ENCODE measurements around the gene TYSND1.
"Not testable (repeated sequence)": the region's sequence is repeated elsewhere in the genome, so short reads cannot be mapped to it uniquely, and the experiment has no call there.

Gene TYSND1

GRCh38 chr10:70183304-70183703 is 36.8 kb upstream of the TYSND1 start:
- Histone ChIP-seq H3K4me3 (ENCODE audit: low read depth in 1 of 2, low read length in 2 of 2) (no peak overlapping the region), H3K4me1 (ENCODE audit: control insufficient read depth in 1 of 2, insufficient read depth in 2 of 2, low read length in 2 of 2) (peaks cover 4 to 5% of the 10 kb centered on the region in 2 donors), H3K9ac (ENCODE audit: low read depth in 1 of 2, low read length in 2 of 2) (no peak overlapping the region), H3K9me3 (ENCODE audit: control insufficient read depth in 1 of 2, low read length in 2 of 2) (peaks cover 0 to 2% of the 10 kb centered on the region in 2 donors), H3K36me3 (ENCODE audit: control insufficient read depth in 1 of 2, insufficient read depth in 2 of 2, low read length in 2 of 2) (no peaks in the 10 kb centered on the region), H3K27ac (ENCODE audit: low read depth, low read length) (no peak overlapping the region), H3K27me3 (ENCODE audit: control insufficient read depth in 1 of 2, insufficient read depth in 2 of 2, low read length in 2 of 2) (no peaks in the 10 kb centered on the region)

GRCh38 chr10:70179209-70179608 is 32.7 kb upstream of the TYSND1 start:
- not testable (repeated sequence) for H3K9me3 ChIP-seq (ENCODE audit: control insufficient read depth in 1 of 2, low read length in 2 of 2); H3K36me3 ChIP-seq (ENCODE audit: control insufficient read depth in 1 of 2, insufficient read depth in 2 of 2, low read length in 2 of 2); H3K9ac ChIP-seq (ENCODE audit: low read depth in 1 of 2, low read length in 2 of 2); H3K4me1 ChIP-seq (ENCODE audit: control insufficient read depth in 1 of 2, insufficient read depth in 2 of 2, low read length in 2 of 2); H3K27me3 ChIP-seq (ENCODE audit: control insufficient read depth in 1 of 2, insufficient read depth in 2 of 2, low read length in 2 of 2); H3K4me3 ChIP-seq (ENCODE audit: low read depth in 1 of 2, low read length in 2 of 2); H3K27ac ChIP-seq (ENCODE audit: low read depth, low read length)

GRCh38 chr10:70178139-70178725 is 31.7 kb upstream of the TYSND1 start:
- H3K27ac ChIP-seq (ENCODE audit: low read depth, low read length): no peak overlapping the region

GRCh38 chr10:70176441-70176840 is 29.9 kb upstream of the TYSND1 start:
- no peak overlapping the region for H3K27ac ChIP-seq (ENCODE audit: low read depth, low read length)
- H3K27me3 ChIP-seq (ENCODE audit: control insufficient read depth in 1 of 2, insufficient read depth in 2 of 2, low read length in 2 of 2): no peaks in the 10 kb centered on the region
- H3K4me1 ChIP-seq (ENCODE audit: control insufficient read depth in 1 of 2, insufficient read depth in 2 of 2, low read length in 2 of 2): peaks cover 7 to 10% of the 10 kb centered on the region in 2 donors
- no peak overlapping the region for H3K4me3 ChIP-seq (ENCODE audit: low read depth in 1 of 2, low read length in 2 of 2)
- H3K9ac ChIP-seq (ENCODE audit: low read depth in 1 of 2, low read length in 2 of 2): no peak overlapping the region
- no peaks in the 10 kb centered on the region for H3K36me3 ChIP-seq (ENCODE audit: control insufficient read depth in 1 of 2, insufficient read depth in 2 of 2, low read length in 2 of 2)
- peaks cover 0 to 2% of the 10 kb centered on the region in 2 donors for H3K9me3 ChIP-seq (ENCODE audit: control insufficient read depth in 1 of 2, low read length in 2 of 2)

More at GRCh38 chr10:70178139-70178725, 31.7 kb upstream of the TYSND1 start:
- peaks cover 0 to 2% of the 10 kb centered on the region in 2 donors for H3K9me3 ChIP-seq (ENCODE audit: control insufficient read depth in 1 of 2, low read length in 2 of 2)
- no peak overlapping the region for H3K4me3 ChIP-seq (ENCODE audit: low read depth in 1 of 2, low read length in 2 of 2)
- H3K9ac ChIP-seq (ENCODE audit: low read depth in 1 of 2, low read length in 2 of 2): no peak overlapping the region
- H3K36me3 ChIP-seq (ENCODE audit: control insufficient read depth in 1 of 2, insufficient read depth in 2 of 2, low read length in 2 of 2): no peaks in the 10 kb centered on the region
- peaks cover 7 to 10% of the 10 kb centered on the region in 2 donors for H3K4me1 ChIP-seq (ENCODE audit: control insufficient read depth in 1 of 2, insufficient read depth in 2 of 2, low read length in 2 of 2)
- no peaks in the 10 kb centered on the region for H3K27me3 ChIP-seq (ENCODE audit: control insufficient read depth in 1 of 2, insufficient read depth in 2 of 2, low read length in 2 of 2)

DNA sequence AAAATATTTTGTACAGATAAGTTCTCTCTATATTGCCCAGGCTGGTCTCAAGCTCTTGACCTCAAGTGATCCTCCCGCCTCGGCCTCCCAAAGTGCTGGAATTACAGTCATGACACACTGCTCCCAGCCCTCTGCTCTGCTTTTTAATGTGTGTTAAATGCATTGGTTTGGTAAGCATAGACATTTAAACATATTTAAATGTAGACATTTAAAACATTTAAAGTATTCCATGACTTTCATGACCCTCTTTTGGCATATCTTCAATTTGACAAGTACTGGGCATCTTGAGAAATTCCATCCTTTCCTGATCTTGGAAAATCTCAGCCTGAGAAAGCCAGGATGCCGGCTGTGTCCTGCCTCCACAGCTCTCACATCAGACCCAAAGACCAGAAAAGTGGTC is 29.0 kb upstream of the TYSND1 start:
- no peak overlapping the region for H3K4me3 ChIP-seq (ENCODE audit: low read depth in 1 of 2, low read length in 2 of 2)
- H3K4me1 ChIP-seq (ENCODE audit: control insufficient read depth in 1 of 2, insufficient read depth in 2 of 2, low read length in 2 of 2): peaks cover 7 to 10% of the 10 kb centered on the region in 2 donors
- H3K27ac ChIP-seq (ENCODE audit: low read depth, low read length): no peak overlapping the region
- H3K9me3 ChIP-seq (ENCODE audit: control insufficient read depth in 1 of 2, low read length in 2 of 2): peaks cover 0 to 2% of the 10 kb centered on the region in 2 donors
- H3K36me3 ChIP-seq (ENCODE audit: control insufficient read depth in 1 of 2, insufficient read depth in 2 of 2, low read length in 2 of 2): no peaks in the 10 kb centered on the region
- H3K9ac ChIP-seq (ENCODE audit: low read depth in 1 of 2, low read length in 2 of 2): no peak overlapping the region
- no peaks in the 10 kb centered on the region for H3K27me3 ChIP-seq (ENCODE audit: control insufficient read depth in 1 of 2, insufficient read depth in 2 of 2, low read length in 2 of 2)

DNA sequence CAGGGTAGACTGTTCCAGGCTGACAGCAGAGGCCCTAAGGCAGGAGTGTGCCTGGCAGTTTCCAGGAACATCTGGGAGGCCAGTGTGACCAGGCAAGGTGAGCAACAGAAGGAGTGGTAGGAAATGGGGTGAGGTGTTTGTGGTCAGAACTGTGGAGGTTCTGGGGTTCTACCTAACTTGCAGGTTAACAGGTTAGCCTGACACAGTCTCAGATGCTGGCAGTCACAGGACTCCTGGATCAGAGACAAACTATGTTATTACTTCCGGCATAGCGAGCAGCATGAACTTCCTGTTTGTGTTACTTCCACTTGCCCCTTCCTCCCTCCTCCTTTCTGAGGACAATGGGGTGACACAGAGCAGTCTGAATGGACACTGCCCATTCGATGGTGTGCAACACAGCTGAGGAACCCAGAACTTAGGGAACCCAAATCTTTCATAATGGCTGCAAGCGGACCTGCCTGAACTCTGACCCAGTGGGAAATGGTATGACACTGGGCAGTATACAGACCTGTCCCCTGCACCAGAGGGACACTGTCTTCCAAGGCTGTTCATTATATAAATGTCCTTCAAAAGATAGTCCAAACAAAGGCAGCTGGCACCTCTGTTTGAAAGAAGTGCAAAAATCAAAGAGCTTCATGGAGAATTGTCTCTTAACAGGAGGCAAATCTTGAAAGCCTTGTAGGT is 27.7 kb upstream of the TYSND1 start:
- H3K9ac ChIP-seq (ENCODE audit: low read depth in 1 of 2, low read length in 2 of 2): peak overlapping the region in 1 of 2 donors; percentile 26
- peak overlapping the region in 1 of 2 donors; percentile 6 for H3K4me3 ChIP-seq (ENCODE audit: low read depth in 1 of 2, low read length in 2 of 2)
- peaks cover 13 to 14% of the 10 kb centered on the region in 2 donors for H3K4me1 ChIP-seq (ENCODE audit: control insufficient read depth in 1 of 2, insufficient read depth in 2 of 2, low read length in 2 of 2)
- no peaks in the 10 kb centered on the region for H3K36me3 ChIP-seq (ENCODE audit: control insufficient read depth in 1 of 2, insufficient read depth in 2 of 2, low read length in 2 of 2)
- H3K27me3 ChIP-seq (ENCODE audit: control insufficient read depth in 1 of 2, insufficient read depth in 2 of 2, low read length in 2 of 2): no peaks in the 10 kb centered on the region
- no peaks in the 10 kb centered on the region for H3K9me3 ChIP-seq (ENCODE audit: control insufficient read depth in 1 of 2, low read length in 2 of 2)
- peak overlapping the region; percentile 30 for H3K27ac ChIP-seq (ENCODE audit: low read depth, low read length)

DNA sequence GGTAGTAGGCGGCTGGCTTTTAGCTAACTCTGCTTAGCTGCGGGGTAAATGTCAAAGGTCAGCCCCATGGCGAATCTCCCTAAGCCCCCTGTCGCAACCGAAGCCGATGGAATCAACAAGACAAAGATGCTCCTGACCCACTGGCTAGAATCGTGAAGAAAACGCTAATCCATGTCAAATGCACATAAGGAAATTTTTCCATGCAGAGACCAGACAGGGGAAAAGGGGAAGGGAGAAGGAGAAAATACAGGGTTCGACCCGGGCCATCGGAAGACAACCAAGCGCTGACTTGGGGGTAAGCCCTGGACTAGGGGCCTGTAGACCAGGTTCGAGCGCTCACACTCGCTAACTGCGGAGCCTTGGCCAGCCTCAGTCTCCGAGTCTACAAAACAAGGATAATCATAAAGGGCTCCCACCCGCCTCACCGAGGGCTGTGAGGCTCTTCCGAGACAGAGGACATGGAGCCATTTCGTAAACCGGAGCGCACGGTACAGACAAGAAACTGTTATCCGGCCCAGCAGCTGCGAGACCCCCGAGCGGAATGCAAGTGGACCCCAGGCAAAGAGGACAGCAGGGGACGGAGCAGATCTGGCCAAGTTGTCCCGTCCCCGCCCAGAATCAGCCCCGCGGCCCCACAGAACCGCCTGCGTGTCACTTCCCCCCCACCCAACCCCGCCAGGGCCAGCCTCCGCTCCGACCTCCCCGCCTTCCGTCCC is 23.3 kb upstream of the TYSND1 start:
- H3K27me3 ChIP-seq (ENCODE audit: control insufficient read depth in 1 of 2, insufficient read depth in 2 of 2, low read length in 2 of 2): no peaks in the 10 kb centered on the region
- H3K9ac ChIP-seq (ENCODE audit: low read depth in 1 of 2, low read length in 2 of 2): peak overlapping the region; percentile 92 to 98
- H3K4me1 ChIP-seq (ENCODE audit: control insufficient read depth in 1 of 2, insufficient read depth in 2 of 2, low read length in 2 of 2): peaks cover 20 to 34% of the 10 kb centered on the region in 2 donors
- H3K27ac ChIP-seq (ENCODE audit: low read depth, low read length): peak overlapping the region; percentile 77
- peak overlapping the region; percentile 93 for H3K4me3 ChIP-seq (ENCODE audit: low read depth in 1 of 2, low read length in 2 of 2)
- H3K36me3 ChIP-seq (ENCODE audit: control insufficient read depth in 1 of 2, insufficient read depth in 2 of 2, low read length in 2 of 2): peaks cover 5 to 11% of the 10 kb centered on the region in 2 donors
- no peaks in the 10 kb centered on the region for H3K9me3 ChIP-seq (ENCODE audit: control insufficient read depth in 1 of 2, low read length in 2 of 2)

GRCh38 chr10:70169011-70169410 is 22.5 kb upstream of the TYSND1 start:
- peaks cover 21 to 33% of the 10 kb centered on the region in 2 donors for H3K4me1 ChIP-seq (ENCODE audit: control insufficient read depth in 1 of 2, insufficient read depth in 2 of 2, low read length in 2 of 2)
- no peak overlapping the region for H3K27ac ChIP-seq (ENCODE audit: low read depth, low read length)
- peak overlapping the region; percentile 16 to 98 for H3K9ac ChIP-seq (ENCODE audit: low read depth in 1 of 2, low read length in 2 of 2)
- no peaks in the 10 kb centered on the region for H3K9me3 ChIP-seq (ENCODE audit: control insufficient read depth in 1 of 2, low read length in 2 of 2)
- H3K36me3 ChIP-seq (ENCODE audit: control insufficient read depth in 1 of 2, insufficient read depth in 2 of 2, low read length in 2 of 2): peaks cover 5 to 11% of the 10 kb centered on the region in 2 donors
- H3K4me3 ChIP-seq (ENCODE audit: low read depth in 1 of 2, low read length in 2 of 2): peak overlapping the region; percentile 93
- H3K27me3 ChIP-seq (ENCODE audit: control insufficient read depth in 1 of 2, insufficient read depth in 2 of 2, low read length in 2 of 2): no peaks in the 10 kb centered on the region

DNA sequence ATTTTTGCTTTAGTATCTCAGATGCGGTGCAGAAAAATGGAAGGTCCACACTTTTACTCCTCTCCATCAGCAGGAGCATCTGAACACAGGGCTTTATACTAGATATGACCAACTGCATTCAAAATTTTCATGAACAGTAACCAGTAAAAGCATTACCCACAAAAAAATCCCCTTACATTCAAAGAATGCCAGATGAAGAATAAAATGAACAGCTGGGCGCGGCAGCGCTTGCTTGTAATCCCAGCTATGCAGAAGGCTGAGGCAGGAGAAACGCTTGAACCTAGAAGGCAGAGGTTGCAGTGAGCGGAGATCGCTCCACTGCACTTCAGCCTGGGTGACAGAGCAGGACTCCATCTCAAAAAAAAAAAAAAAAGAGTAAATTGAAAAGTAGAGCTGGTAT is 20.7 kb upstream of the TYSND1 start:
- Histone ChIP-seq H3K4me3 (ENCODE audit: low read depth in 1 of 2, low read length in 2 of 2) (no peak overlapping the region), H3K4me1 (ENCODE audit: control insufficient read depth in 1 of 2, insufficient read depth in 2 of 2, low read length in 2 of 2) (peaks cover 29 to 40% of the 10 kb centered on the region in 2 donors), H3K27ac (ENCODE audit: low read depth, low read length) (no peak overlapping the region), H3K9me3 (ENCODE audit: control insufficient read depth in 1 of 2, low read length in 2 of 2) (no peaks in the 10 kb centered on the region), H3K36me3 (ENCODE audit: control insufficient read depth in 1 of 2, insufficient read depth in 2 of 2, low read length in 2 of 2) (peaks cover 5 to 11% of the 10 kb centered on the region in 2 donors), H3K9ac (ENCODE audit: low read depth in 1 of 2, low read length in 2 of 2) (no peak overlapping the region), H3K27me3 (ENCODE audit: control insufficient read depth in 1 of 2, insufficient read depth in 2 of 2, low read length in 2 of 2) (no peaks in the 10 kb centered on the region)

GRCh38 chr10:70166394-70166793 is 19.9 kb upstream of the TYSND1 start:
- Histone ChIP-seq H3K4me1 (ENCODE audit: control insufficient read depth in 1 of 2, insufficient read depth in 2 of 2, low read length in 2 of 2) (peaks cover 29 to 40% of the 10 kb centered on the region in 2 donors), H3K9me3 (ENCODE audit: control insufficient read depth in 1 of 2, low read length in 2 of 2) (no peaks in the 10 kb centered on the region), H3K27me3 (ENCODE audit: control insufficient read depth in 1 of 2, insufficient read depth in 2 of 2, low read length in 2 of 2) (no peaks in the 10 kb centered on the region), H3K27ac (ENCODE audit: low read depth, low read length) (no peak overlapping the region), H3K36me3 (ENCODE audit: control insufficient read depth in 1 of 2, insufficient read depth in 2 of 2, low read length in 2 of 2) (peaks cover 5 to 15% of the 10 kb centered on the region in 2 donors), H3K9ac (ENCODE audit: low read depth in 1 of 2, low read length in 2 of 2) (no peak overlapping the region), H3K4me3 (ENCODE audit: low read depth in 1 of 2, low read length in 2 of 2) (no peak overlapping the region)
